Calu3 (cell line): ENCODE data around the gene COMMD7. TPM values are rescaled to one million over a fixed set of nuclear protein-coding genes. Genes with fewer than 3 reads are reported as not detected.

Experiments used
- BruUV-seq: library from RNA; stranded (reverse); fragments of 400-500 nt; replicated peaks from 2 replicates; lab custom pipeline; 2021; lab: Mats Ljungman, UMichigan
- CTCF ChIA-PET: fragments of 300-600 bp; sonication (Branson Sonifier 250); formaldehyde crosslinking; loops from one replicate; lab custom pipeline; 2022; ENCODE audit warnings: antibody characterized with exemption; lab: Charles Lee
- DNase-seq: peaks from one replicate; pipeline ENCODE4 v3.0.0; 2022
- H3K27ac Mint-ChIP-seq: one replicate; pipeline ENCODE4 v1.8.0; 2022; ENCODE audit warnings: mixed read lengths; ENCODE audit not compliant: unreplicated experiment
- H3K27me3 Mint-ChIP-seq: one replicate; pipeline ENCODE4 v1.8.0; 2022; ENCODE audit warnings: mixed read lengths; ENCODE audit not compliant: unreplicated experiment
- H3K36me3 Mint-ChIP-seq: one replicate; pipeline ENCODE4 v1.8.0; 2022; ENCODE audit warnings: mild to moderate bottlenecking, moderate library complexity, mixed read lengths; ENCODE audit not compliant: insufficient read depth, unreplicated experiment
- H3K4me1 Mint-ChIP-seq: one replicate; pipeline ENCODE4 v1.8.0; 2022; ENCODE audit warnings: mild to moderate bottlenecking, low read depth, mixed read lengths; ENCODE audit not compliant: unreplicated experiment
- H3K4me3 Mint-ChIP-seq: one replicate; pipeline ENCODE4 v1.8.0; 2022; ENCODE audit warnings: mild to moderate bottlenecking, low read depth, moderate library complexity, mixed read lengths; ENCODE audit not compliant: unreplicated experiment
- H3K9me3 Mint-ChIP-seq: one replicate; pipeline ENCODE4 v1.8.0; 2022; ENCODE audit warnings: low read depth, mixed read lengths; ENCODE audit not compliant: unreplicated experiment
- CTCF ChIP-seq: fragments of 200-600 bp; IDR thresholded peaks from one replicate; pipeline ENCODE4 v1.8.0; 2022; ENCODE audit warnings: antibody characterized with exemption; ENCODE audit not compliant: unreplicated experiment
- intact Hi-C: fragments of 100-400 bp; cut with micrococcal nuclease; formaldehyde crosslinking; loops from one replicate; pipeline ENCODE4 v1.10.0; 2022; ENCODE audit not compliant: unreplicated experiment
- total RNA-seq: library from RNA; stranded (reverse); gene quantifications from 2 replicates; pipeline ENCODE4 v1.2.3, GENCODE V29; 2022

The COMMD7 gene
- total RNA-seq, 1 experiment from 2014 or later: 56.0 TPM

- H3K4me1 Mint-ChIP-seq: no peaks in the 10 kb centered on the region
- H3K36me3 Mint-ChIP-seq: no peaks in the 10 kb centered on the region
- BruUV-seq: no TSS peak
- no peak for DNase-seq
- H3K4me3 Mint-ChIP-seq: no peak overlapping the region
- H3K9me3 Mint-ChIP-seq: no peaks in the 10 kb centered on the region
- TF ChIP-seq CTCF: no peak
- H3K27ac Mint-ChIP-seq: no peak overlapping the region
- H3K27me3 Mint-ChIP-seq: no peaks in the 10 kb centered on the region
- intact Hi-C loops: no loop called here
- CTCF ChIA-PET: interaction anchor here (0.7 kb wide), 1 partner anchor 161 kb away, joined by 3 read pairs; no protein-coding TSS in a partner anchor
These were observed 76.2 kb downstream of the COMMD7 start for GRCh38 chr20:32667027-32667426.

- Mint-ChIP-seq H3K36me3 (no peaks in the 10 kb centered on the region), H3K4me3 (no peak overlapping the region), H3K9me3 (peaks cover 5% of the 10 kb centered on the region), H3K27me3 (no peaks in the 10 kb centered on the region), H3K4me1 (no peaks in the 10 kb centered on the region), H3K27ac (no peak overlapping the region)
- CTCF ChIA-PET: interaction anchor here (1.6 to 2.3 kb wide), 2 partner anchors 16 to 113 kb away, joined by 6 to 8 read pairs; no protein-coding TSS in a partner anchor
- intact Hi-C loops: no loop called here
- TF ChIP-seq CTCF: no peak
- no TSS peak for BruUV-seq
- no peak for DNase-seq
These were observed 78.5 kb downstream of the COMMD7 start for GRCh38 chr20:32664678-32665159.

- Mint-ChIP-seq H3K9me3 (peaks cover 5% of the 10 kb centered on the region), H3K27me3 (no peaks in the 10 kb centered on the region), H3K4me1 (no peaks in the 10 kb centered on the region), H3K4me3 (no peak overlapping the region), H3K27ac (no peak overlapping the region), H3K36me3 (no peaks in the 10 kb centered on the region)
- no peak for TF ChIP-seq CTCF
- CTCF ChIA-PET: interaction anchor here (2.3 kb wide), 1 partner anchor 17 kb away, joined by 6 read pairs; no protein-coding TSS in a partner anchor
- DNase-seq: no peak
- intact Hi-C loops: no loop called here
- BruUV-seq: no TSS peak
These were observed 79.1 kb downstream of the COMMD7 start for GRCh38 chr20:32664012-32664677.

DNA sequence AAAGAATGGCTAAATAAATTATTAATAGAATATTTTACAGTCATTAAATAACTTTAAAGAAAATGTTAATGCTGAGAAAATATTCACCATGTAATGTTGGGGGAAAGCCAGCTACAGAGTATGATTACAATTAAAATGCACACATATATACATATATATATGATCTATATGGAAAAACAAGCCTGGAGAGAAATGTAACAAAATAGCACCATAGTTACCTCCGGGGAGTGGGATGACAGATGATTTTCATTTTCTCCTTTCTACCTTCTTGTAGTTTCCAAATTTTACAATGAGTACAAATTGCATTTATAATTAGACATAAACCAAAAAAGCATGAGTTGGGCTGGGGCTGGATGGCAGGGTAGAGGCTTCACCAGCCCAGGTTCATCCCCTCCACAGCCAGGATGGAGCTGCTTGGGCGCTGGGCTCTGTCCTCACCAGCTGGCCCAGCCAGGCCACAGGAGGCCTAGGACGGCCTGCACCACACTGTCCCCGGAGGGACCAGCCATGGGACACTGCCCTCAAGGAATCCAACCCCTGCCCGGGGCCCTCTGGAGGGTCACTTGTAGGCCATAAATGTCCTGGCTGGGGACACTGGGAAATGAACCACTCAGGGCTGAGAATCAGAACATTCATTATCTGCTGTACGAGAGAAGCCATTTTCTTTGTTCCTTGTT is 79.8 kb downstream of the COMMD7 start:
- no peaks in the 10 kb centered on the region for H3K36me3 Mint-ChIP-seq
- H3K27me3 Mint-ChIP-seq: no peaks in the 10 kb centered on the region
- intact Hi-C loops: no loop called here
- BruUV-seq: no TSS peak
- no peaks in the 10 kb centered on the region for H3K4me1 Mint-ChIP-seq
- H3K4me3 Mint-ChIP-seq: no peak overlapping the region
- no peak for TF ChIP-seq CTCF
- no peak for DNase-seq
- no peak overlapping the region for H3K27ac Mint-ChIP-seq
- peaks cover 5% of the 10 kb centered on the region for H3K9me3 Mint-ChIP-seq
- CTCF ChIA-PET: interaction anchor here (0.6 to 2.0 kb wide), 3 partner anchors 91 to 115 kb away, joined by 3 to 4 read pairs (median 4); no protein-coding TSS in a partner anchor
